Suprapubic skin (tissue), 4 donors: ENCODE data around the gene TNKS2. TPM values are rescaled to one million over a fixed set of nuclear protein-coding genes. Genes with fewer than 3 reads are reported as not detected.

Source experiments
- DNase-seq, 2 donors: peaks; one replicate each; pipeline ENCODE4 v3.0.0-alpha.2; 2019; ENCODE audit warnings: low spot score in 2 of 2
- H3K27ac ChIP-seq: fragments of 200-600 bp; sonication (generic); one replicate; pipeline ENCODE4 v1.5.1; 2019
- H3K27me3 ChIP-seq: fragments of 200-600 bp; sonication (generic); one replicate; pipeline ENCODE4 v1.5.1; 2019
- H3K36me3 ChIP-seq: fragments of 200-600 bp; sonication (generic); one replicate; pipeline ENCODE4 v1.5.1; 2019
- H3K4me1 ChIP-seq: fragments of 200-600 bp; sonication (generic); one replicate; pipeline ENCODE4 v1.5.1; 2019
- H3K4me3 ChIP-seq: fragments of 200-600 bp; sonication (generic); one replicate; pipeline ENCODE4 v1.5.1; 2019; ENCODE audit warnings: mild to moderate bottlenecking
- H3K9me3 ChIP-seq: fragments of 200-600 bp; sonication (generic); one replicate; pipeline ENCODE4 v1.5.1; 2019
- CTCF ChIP-seq, 2 donors: fragments of 200-600 bp in 1 of 2; fragments of 450-650 bp in 1 of 2; sonication (generic) in 1 of 2; IDR thresholded peaks; one replicate each; pipeline ENCODE4 v1.5.1; 2016 to 2019; ENCODE audit warnings: antibody characterized with exemption in 2 of 2, mild to moderate bottlenecking in 1 of 2, moderate library complexity in 1 of 2
- EP300 ChIP-seq: sonication (generic); formaldehyde crosslinking; IDR thresholded peaks from one replicate; pipeline ENCODE4 v1.6.1; 2017; ENCODE audit warnings: antibody characterized with exemption
- POLR2A ChIP-seq, 2 donors: fragments of 450-650 bp; IDR thresholded peaks; one replicate each; pipeline ENCODE4 v1.6.1; 2017; ENCODE audit warnings: antibody characterized with exemption in 2 of 2, mild to moderate bottlenecking in 2 of 2, moderate library complexity in 2 of 2
- POLR2AphosphoS5 ChIP-seq, 3 donors: sonication (generic); formaldehyde crosslinking; IDR thresholded peaks; one replicate each; pipeline ENCODE4 v1.6.1; 2017; ENCODE audit warnings: antibody characterized with exemption in 3 of 3
- WGBS: methylation state at CpG from one replicate; pipeline ENCODE4 v1.1.5; 2018; 5-methylcytosine and 5-hydroxymethylcytosine counted together
- total RNA-seq, 4 donors: library from RNA; depleted of rRNA; stranded (reverse); fragments of >200 nt; gene quantifications; one replicate each; pipeline ENCODE4 v1.1.0, GENCODE V29; 2016

The TNKS2 gene
- total RNA-seq, 4 donors from 2014 or later = 33.8 to 69.4 (median 47.0) TPM

- peak in 1 of 2 donors; percentile 44 for TF ChIP-seq CTCF (IDR thresholded peaks at IDR 0.05)
- no peak for TF ChIP-seq EP300
- no peak for TF ChIP-seq POLR2AphosphoS5 (IDR thresholded peaks at IDR 0.05)
- TF ChIP-seq POLR2A (IDR thresholded peaks at IDR 0.05) = no peak
Observed at GRCh38 chr10:91908337-91909116, 110.3 kb downstream of the TNKS2 start.

DNA sequence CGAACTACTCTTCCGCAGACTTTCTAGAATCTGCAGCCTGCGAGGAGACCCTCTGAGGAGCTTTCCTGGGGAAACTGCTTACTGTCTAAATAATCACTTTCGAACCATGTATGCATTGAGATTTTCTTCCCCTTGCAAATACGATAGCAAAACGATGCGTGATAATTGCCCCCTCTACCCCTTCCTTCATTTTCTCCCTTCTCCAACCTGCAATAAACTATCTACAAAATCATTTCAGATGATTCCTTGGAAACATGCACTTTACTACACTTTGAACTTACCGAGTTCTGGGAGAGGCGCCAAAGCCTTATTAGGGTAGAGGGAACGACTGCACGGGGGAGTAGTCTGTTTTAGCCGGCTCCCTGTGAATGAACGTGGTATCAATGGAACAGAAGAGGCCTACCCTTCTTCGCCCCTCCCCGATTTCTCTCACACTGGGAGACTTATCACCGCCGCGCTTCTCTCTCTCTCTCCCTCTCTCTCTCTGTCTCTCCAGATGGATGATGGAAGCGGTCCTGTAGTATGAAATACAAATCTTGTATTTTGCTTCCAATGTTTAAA is 111.0 kb downstream of the TNKS2 start, which contains the start of gene FGFBP3:
Gene FGFBP3, minus strand, starts transcription at position 370 of the 561 bp plus-strand sequence. CDS start 517 bp downstream, outside the sequence.
- Histone ChIP-seq H3K27me3 (no peaks in the 10 kb centered on the region), H3K36me3 (no peaks in the 10 kb centered on the region), H3K9me3 (no peaks in the 10 kb centered on the region), H3K27ac (peak within 1 kb of the TSS; percentile 70), H3K4me3 (peak within 1 kb of the TSS; percentile 84), H3K4me1 (peaks cover 26% of the 10 kb centered on the region)
- TF ChIP-seq POLR2AphosphoS5 (IDR thresholded peaks at IDR 0.05) = no peak
- TF ChIP-seq EP300 = no peak
- no peak for TF ChIP-seq CTCF (IDR thresholded peaks at IDR 0.05)
- no peak for TF ChIP-seq POLR2A (IDR thresholded peaks at IDR 0.05)
- WGBS = under 1% methylated on average over 19 of the region's 19 CpGs
- no peak for DNase-seq

More at GRCh38 chr10:91908337-91909116, 110.3 kb downstream of the TNKS2 start:
- 0% methylated on average over 23 of the region's 93 CpGs for WGBS
- peak; percentile 74 to 85 for DNase-seq
- H3K4me1 ChIP-seq = peaks cover 26% of the 10 kb centered on the region
- H3K36me3 ChIP-seq = no peaks in the 10 kb centered on the region
- H3K4me3 ChIP-seq = peak overlapping the region; percentile 84
- H3K27ac ChIP-seq = peak overlapping the region; percentile 70
- no peaks in the 10 kb centered on the region for H3K9me3 ChIP-seq
- H3K27me3 ChIP-seq = no peaks in the 10 kb centered on the region

DNA sequence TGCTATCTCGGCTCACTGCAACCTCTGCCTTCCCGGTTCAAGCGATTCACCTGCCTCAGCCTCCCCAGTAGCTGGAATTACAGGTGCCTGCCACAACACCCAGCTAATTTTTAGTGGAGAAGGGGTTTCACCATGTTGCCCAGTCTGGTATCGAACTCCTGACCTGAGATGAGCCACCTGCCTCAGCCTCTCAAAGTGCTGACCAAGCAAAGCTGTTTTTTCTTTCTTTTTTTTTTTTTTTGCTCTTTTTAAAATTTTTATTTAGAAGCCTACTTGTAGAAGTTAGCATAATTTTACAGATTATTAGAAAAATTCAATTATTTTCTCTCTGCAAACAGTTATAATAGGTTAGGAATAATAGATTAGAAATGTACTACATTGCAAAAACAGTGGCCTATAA is 112.2 kb downstream of the TNKS2 start:
- WGBS = 97% methylated on average over 4 of the region's 4 CpGs
- Histone ChIP-seq H3K4me3 (no peak overlapping the region), H3K9me3 (no peaks in the 10 kb centered on the region), H3K27me3 (no peaks in the 10 kb centered on the region), H3K36me3 (no peaks in the 10 kb centered on the region), H3K4me1 (peaks cover 26% of the 10 kb centered on the region), H3K27ac (no peak overlapping the region)
- no peak for DNase-seq
- TF ChIP-seq POLR2A (IDR thresholded peaks at IDR 0.05) = no peak
- TF ChIP-seq POLR2AphosphoS5 (IDR thresholded peaks at IDR 0.05) = no peak
- TF ChIP-seq EP300 = no peak
- no peak for TF ChIP-seq CTCF (IDR thresholded peaks at IDR 0.05)

Other genes with a start within 250 kb of the TNKS2 start
- gene PPP1R3C, start 165.4 kb upstream of the TNKS2 start, total RNA-seq = 10 to 100 TPM in 1 of 4 donors, 1 to 10 TPM in 3; 4.8 to 10.3 (median 6.3) TPM
- gene FGFBP3, start 111.1 kb downstream of the TNKS2 start, total RNA-seq = 1 to 10 TPM in 2 of 4 donors, under 1 TPM in 2; 0.23 to 1.0 (median 0.79) TPM
- 100 to 1,000 TPM in 1 of 4 donors, 10 to 100 TPM in 3; 46.6 to 215 (median 61.0) TPM for gene BTAF1, start 125.3 kb downstream of the TNKS2 start, total RNA-seq